Breast epithelium (tissue), 3 donors: ENCODE data around the gene KRR1.

Experiments
- POLR2A ChIP-seq: fragments of 450-650 bp; IDR thresholded peaks from one replicate; pipeline ENCODE4 v1.6.1; 2016; ENCODE audit warnings: antibody characterized with exemption, mild to moderate bottlenecking, moderate library complexity
- POLR2AphosphoS5 ChIP-seq, 3 donors: sonication (generic); formaldehyde crosslinking; IDR thresholded peaks; one replicate each; pipeline ENCODE4 v1.6.1; 2017; ENCODE audit warnings: antibody characterized with exemption in 3 of 3
- TF ChIP-seq, protein P1 (sequence below), 3 donors: fragments of 450-650 bp; IDR thresholded peaks; one replicate each; pipeline ENCODE4 v1.5.1; 2016 to 2017; ENCODE audit warnings: antibody characterized with exemption in 3 of 3, mild to moderate bottlenecking in 3 of 3, moderate library complexity in 3 of 3

DNA sequence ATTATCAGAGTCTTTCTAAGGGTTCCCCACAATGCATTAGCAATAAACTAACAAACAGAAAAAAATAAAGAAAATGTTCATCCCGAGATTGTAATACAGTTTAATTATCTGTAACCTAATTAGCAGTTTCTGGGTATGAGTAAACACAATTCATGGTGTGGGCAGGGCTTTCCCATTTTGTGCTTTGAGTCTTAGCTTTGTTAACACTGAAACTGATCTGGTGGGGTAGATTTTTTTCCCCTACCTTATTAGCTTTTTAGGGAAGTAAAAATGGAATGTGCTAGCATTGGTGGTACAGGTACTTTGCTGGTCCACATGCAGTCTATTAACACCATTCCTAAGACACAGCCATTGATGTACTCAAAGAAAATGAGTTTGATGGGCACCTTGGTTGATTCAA lies 18.4 kb upstream of the KRR1 start:
- TF ChIP-seq POLR2AphosphoS5 (IDR thresholded peaks at IDR 0.05) = no peak
- no peak for TF ChIP-seq POLR2A
- TF ChIP-seq, protein P1, sequence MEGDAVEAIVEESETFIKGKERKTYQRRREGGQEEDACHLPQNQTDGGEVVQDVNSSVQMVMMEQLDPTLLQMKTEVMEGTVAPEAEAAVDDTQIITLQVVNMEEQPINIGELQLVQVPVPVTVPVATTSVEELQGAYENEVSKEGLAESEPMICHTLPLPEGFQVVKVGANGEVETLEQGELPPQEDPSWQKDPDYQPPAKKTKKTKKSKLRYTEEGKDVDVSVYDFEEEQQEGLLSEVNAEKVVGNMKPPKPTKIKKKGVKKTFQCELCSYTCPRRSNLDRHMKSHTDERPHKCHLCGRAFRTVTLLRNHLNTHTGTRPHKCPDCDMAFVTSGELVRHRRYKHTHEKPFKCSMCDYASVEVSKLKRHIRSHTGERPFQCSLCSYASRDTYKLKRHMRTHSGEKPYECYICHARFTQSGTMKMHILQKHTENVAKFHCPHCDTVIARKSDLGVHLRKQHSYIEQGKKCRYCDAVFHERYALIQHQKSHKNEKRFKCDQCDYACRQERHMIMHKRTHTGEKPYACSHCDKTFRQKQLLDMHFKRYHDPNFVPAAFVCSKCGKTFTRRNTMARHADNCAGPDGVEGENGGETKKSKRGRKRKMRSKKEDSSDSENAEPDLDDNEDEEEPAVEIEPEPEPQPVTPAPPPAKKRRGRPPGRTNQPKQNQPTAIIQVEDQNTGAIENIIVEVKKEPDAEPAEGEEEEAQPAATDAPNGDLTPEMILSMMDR (IDR thresholded peaks at IDR 0.05) = no peak
